Adrenal gland (tissue), 12 donors: ENCODE measurements around the gene SPAG17. TPM values are rescaled to one million over a fixed set of nuclear protein-coding genes. Genes with fewer than 3 reads are reported as not detected.

Source experiments
- DNase-seq, 7 donors: peaks; one replicate each; pipeline ENCODE4 v3.0.0-alpha.2; 2019 to 2020
- H3K27ac ChIP-seq, 5 donors: fragments of 200-600 bp; sonication (generic) in 4 of 5; 1 replicate in 3 of 5; 2 replicates in 2 of 5; pipeline versions ENCODE4 v1.5.1 to v1.8.0; 2016 to 2020; ENCODE audit warnings: mild to moderate bottlenecking in 1 of 5
- H3K27me3 ChIP-seq: fragments of 200-600 bp; 2 replicates; pipeline ENCODE4 v1.8.0; 2021
- H3K36me3 ChIP-seq, 2 donors: fragments of 200-600 bp; replicated peaks in 1 of 2; 1 replicate in 1 of 2; 2 replicates in 1 of 2; pipeline versions ENCODE4 v1.5.1 to v1.8.0; 2018 to 2022
- H3K4me1 ChIP-seq, 2 donors: fragments of 200-600 bp; replicated peaks in 1 of 2; 1 replicate in 1 of 2; 2 replicates in 1 of 2; pipeline versions ENCODE4 v1.5.1 to v1.8.0; 2018 to 2021
- H3K4me3 ChIP-seq, 4 donors: fragments of 200-600 bp; sonication (generic) in 3 of 4; one replicate each; pipeline ENCODE4 v1.5.1; 2016 to 2018
- H3K9me3 ChIP-seq, 3 donors: fragments of 200-600 bp; sonication (generic) in 1 of 3; replicated peaks in 1 of 3; 1 replicate in 2 of 3; 2 replicates in 1 of 3; pipeline versions ENCODE4 v1.5.1 to v1.8.0; 2016 to 2021
- POLR2A ChIP-seq, 2 donors: fragments of 450-650 bp; IDR thresholded peaks; one replicate each; pipeline ENCODE4 v1.6.1; 2017; ENCODE audit warnings: antibody characterized with exemption in 2 of 2, mild to moderate bottlenecking in 2 of 2, moderate library complexity in 1 of 2
- WGBS, 4 donors: extraction: QIAGEN DNeasy Blood & Tissue Kit in 2 of 4; methylation state at CpG; one replicate each; pipeline versions ENCODE4 v1.1.5 to v1.1.7; 2013 to 2017; 5-methylcytosine and 5-hydroxymethylcytosine counted together
- intact Hi-C, 2 donors: fragments of 100-400 bp; cut with DNase I; formaldehyde crosslinking; loops; one replicate each; pipeline versions ENCODE4 v1.14.1 to v1.15.0; 2022 to 2023
- polyA plus RNA-seq, 3 donors: library from polyadenylated mRNA; stranded (reverse); fragments of 200-250 nt in 2 of 3; fragments of 350-450 nt in 1 of 3; fragmentation: Illumina TruSeq in 1 of 3; extraction: RNeasy Lipid Tissue Mini Kit (QIAGEN cat#74804) in 1 of 3; gene quantifications; one replicate each; pipeline ENCODE4 v1.2.3, GENCODE V29; 2013 to 2014
- total RNA-seq, 9 donors: library from RNA; depleted of rRNA in 4 of 9; stranded (reverse); fragments of >200 nt in 4 of 9; fragments of 120-200 nt in 1 of 9; fragmentation: NEBNext Ultra II Directional in 1 of 9; extraction: Animal tissue kit (Norgen Biotek cat#: 25700) in 1 of 9; gene quantifications; one replicate each; pipeline versions ENCODE4 v1.1.0 to v1.2.4, GENCODE V29; 2013 to 2023
- TF ChIP-seq, protein P1 (sequence below), 6 experiments: fragments of 450-650 bp in 4 of 6; fragments of 200-600 bp in 2 of 6; sonication (generic) in 1 of 6; IDR thresholded peaks; 1 replicate in 5 of 6; 2 replicates in 1 of 6; pipeline versions ENCODE4 v1.5.1 to v1.8.0; 2016 to 2021; ENCODE audit warnings: antibody characterized with exemption in 6 of 6, mild to moderate bottlenecking in 2 of 6, moderate library complexity in 1 of 6
- donor health status: healthy with polysubstance abuse.
- donor health status: Bipolar disorder and iron deficiency.
- donor health status: DM: yes; HTN: yes; CAD: no.
- donor health status: DM: no; HTN: no; CAD: no.
- donor health status: DM: no; HTN: no; CAD: no.
- donor health status: DM: yes; HTN: yes; CAD: no.

SPAG17 gene
- total and polyA plus RNA-seq, 12 donors = 0.07 to 2.2 (median 0.57) TPM; not detected in 1

DNA sequence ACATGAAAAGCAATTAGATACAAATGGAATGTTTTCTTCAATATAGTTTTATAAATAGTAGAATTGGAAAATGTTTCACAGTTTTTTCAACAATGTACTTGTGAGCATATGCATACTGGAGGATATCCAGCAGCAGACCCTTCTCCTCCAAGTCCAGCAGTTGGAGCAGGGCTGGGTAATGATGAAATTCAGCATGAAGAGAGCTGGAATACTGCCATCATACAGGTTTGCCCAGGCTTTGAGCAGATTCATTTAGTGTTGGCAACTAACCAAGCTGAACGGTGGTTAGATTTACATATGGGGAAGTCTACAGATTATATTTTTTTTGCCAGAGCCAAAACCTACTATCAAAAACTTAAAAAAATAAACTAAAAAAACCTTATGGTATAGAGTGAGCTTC is 217.1 kb downstream of the SPAG17 start:
- H3K27me3 ChIP-seq = no peaks in the 10 kb centered on the region
- intact Hi-C loops = no loop called here
- no peak for DNase-seq
- no peak overlapping the region for H3K4me3 ChIP-seq
- H3K36me3 ChIP-seq = no peaks in the 10 kb centered on the region
- H3K27ac ChIP-seq = no peak overlapping the region
- H3K4me1 ChIP-seq = no peaks in the 10 kb centered on the region
- TF ChIP-seq, protein P1, sequence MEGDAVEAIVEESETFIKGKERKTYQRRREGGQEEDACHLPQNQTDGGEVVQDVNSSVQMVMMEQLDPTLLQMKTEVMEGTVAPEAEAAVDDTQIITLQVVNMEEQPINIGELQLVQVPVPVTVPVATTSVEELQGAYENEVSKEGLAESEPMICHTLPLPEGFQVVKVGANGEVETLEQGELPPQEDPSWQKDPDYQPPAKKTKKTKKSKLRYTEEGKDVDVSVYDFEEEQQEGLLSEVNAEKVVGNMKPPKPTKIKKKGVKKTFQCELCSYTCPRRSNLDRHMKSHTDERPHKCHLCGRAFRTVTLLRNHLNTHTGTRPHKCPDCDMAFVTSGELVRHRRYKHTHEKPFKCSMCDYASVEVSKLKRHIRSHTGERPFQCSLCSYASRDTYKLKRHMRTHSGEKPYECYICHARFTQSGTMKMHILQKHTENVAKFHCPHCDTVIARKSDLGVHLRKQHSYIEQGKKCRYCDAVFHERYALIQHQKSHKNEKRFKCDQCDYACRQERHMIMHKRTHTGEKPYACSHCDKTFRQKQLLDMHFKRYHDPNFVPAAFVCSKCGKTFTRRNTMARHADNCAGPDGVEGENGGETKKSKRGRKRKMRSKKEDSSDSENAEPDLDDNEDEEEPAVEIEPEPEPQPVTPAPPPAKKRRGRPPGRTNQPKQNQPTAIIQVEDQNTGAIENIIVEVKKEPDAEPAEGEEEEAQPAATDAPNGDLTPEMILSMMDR (IDR thresholded peaks at IDR 0.05) = no peak
- TF ChIP-seq POLR2A (IDR thresholded peaks at IDR 0.05) = no peak
- WGBS, 4 donors = 0 to 31% (median 23%) methylated on average over 1 of the region's 1 CpG
- no peaks in the 10 kb centered on the region for H3K9me3 ChIP-seq

DNA sequence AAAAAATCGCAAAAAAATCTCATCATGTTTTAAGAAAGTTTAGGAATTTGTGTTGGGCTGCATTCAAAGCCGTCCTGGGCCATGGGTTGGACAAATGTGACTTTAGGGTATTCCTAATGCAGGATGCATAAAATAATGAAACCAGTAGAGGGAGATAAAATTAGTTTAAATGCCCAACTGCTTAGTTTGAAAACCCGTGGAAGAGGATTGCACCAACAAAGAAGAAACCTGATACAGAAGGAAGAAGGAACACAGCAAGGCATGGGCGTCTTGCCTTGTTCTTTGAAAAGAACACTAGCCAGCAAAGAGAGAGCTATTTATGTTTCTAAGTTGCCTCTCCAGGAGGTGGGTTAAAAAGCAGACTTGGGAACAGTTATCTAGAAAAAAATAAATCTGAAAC is 217.6 kb downstream of the SPAG17 start:
- Histone ChIP-seq H3K27ac (no peak overlapping the region), H3K4me3 (no peak overlapping the region), H3K4me1 (no peaks in the 10 kb centered on the region), H3K27me3 (no peaks in the 10 kb centered on the region), H3K9me3 (no peaks in the 10 kb centered on the region), H3K36me3 (no peaks in the 10 kb centered on the region)
- WGBS, 4 donors = 61 to 63% (median 62%) methylated on average over 4 of the region's 4 CpGs
- no peak for DNase-seq
- TF ChIP-seq, protein P1 (IDR thresholded peaks at IDR 0.05) = peak in 1 of 6 experiments; percentile 18
- no peak for TF ChIP-seq POLR2A (IDR thresholded peaks at IDR 0.05)
- intact Hi-C loops = no loop called here

DNA sequence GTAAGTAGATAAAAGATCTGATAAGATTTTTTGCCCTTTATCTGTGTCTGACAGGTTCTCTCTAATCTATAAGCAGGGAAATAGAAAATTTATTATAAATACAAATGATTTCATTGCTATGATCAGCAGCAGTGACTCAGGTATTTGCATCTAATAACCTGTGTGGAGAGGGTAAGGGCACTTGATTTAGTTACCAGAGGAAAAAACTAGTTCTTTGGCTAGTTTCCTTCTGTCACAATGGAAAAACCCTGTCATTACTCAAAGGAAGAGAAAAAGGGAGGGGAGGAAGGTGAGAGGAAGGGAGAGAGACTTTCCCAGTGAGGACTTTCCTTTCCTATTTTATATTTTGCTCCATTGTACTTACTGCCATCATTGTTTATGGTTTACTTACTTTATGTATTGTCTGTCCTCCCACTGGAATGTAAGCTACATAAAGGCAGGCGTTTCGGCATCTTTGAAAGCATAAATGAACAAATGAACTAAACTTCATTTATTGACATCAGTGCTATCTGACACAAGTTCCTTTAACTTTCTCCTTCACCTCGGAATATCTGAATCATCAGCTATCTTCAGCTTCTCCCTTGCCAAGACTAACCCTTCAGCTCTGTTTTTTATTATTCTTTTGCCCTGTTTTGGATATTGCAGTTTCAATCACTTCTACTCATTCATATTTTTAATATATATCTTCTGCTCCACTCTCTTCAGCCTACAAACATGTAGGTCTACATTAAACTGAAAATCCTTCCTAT is 220.6 kb downstream of the SPAG17 start:
- DNase-seq = no peak
- no peaks in the 10 kb centered on the region for H3K27me3 ChIP-seq
- intact Hi-C loops = no loop called here
- TF ChIP-seq, protein P1 (IDR thresholded peaks at IDR 0.05) = no peak
- no peak for TF ChIP-seq POLR2A (IDR thresholded peaks at IDR 0.05)
- H3K27ac ChIP-seq = peak overlapping the region in 1 of 5 donors; percentile 64
- no peaks in the 10 kb centered on the region for H3K9me3 ChIP-seq
- H3K36me3 ChIP-seq = peaks cover 0 to 11% of the 10 kb centered on the region in 2 donors
- WGBS, 4 donors = 70 to 78% (median 73%) methylated on average over 3 of the region's 3 CpGs
- H3K4me1 ChIP-seq = no peaks in the 10 kb centered on the region
- H3K4me3 ChIP-seq = no peak overlapping the region

DNA sequence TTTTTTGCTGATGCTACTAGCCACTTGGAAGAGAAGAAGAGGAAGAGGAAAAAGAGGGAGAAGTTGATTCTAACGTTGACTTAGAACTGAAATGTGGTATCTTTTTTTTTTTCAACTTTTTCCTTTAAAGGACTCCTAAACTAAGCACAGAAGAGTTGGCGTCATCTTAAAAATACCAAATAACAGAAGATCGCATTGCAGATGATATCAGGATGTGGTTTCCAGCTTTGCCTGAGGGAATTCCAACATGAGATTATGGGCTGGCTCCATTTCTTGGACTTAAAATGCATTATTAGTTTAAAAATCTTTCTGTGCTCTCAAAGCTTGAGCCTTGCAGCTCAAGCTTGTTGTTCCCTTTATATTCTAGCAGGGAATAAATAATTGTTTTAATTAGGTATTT is 225.7 kb downstream of the SPAG17 start:
- intact Hi-C loops = no loop called here
- Histone ChIP-seq H3K4me3 (no peak overlapping the region), H3K9me3 (no peaks in the 10 kb centered on the region), H3K4me1 (no peaks in the 10 kb centered on the region), H3K36me3 (peaks cover 0 to 48% of the 10 kb centered on the region in 2 donors), H3K27me3 (no peaks in the 10 kb centered on the region), H3K27ac (no peak overlapping the region)
- no peak for TF ChIP-seq POLR2A (IDR thresholded peaks at IDR 0.05)
- TF ChIP-seq, protein P1 (IDR thresholded peaks at IDR 0.05) = no peak
- no peak for DNase-seq
- 84 to 89% (median 86%) methylated on average over 3 of the region's 3 CpGs for WGBS, 4 donors
